Activated CD8-positive, alpha-beta memory T cell treated with anti-CD3 and anti-CD28 coated beads, Interleukin-2, amount 50 U/mL, for 48 hours (primary cell): ENCODE measurements around the gene SPDYE1.

Experiments used
- DNase-seq: peaks from one replicate; pipeline ENCODE4 v3.0.0-alpha.2; 2020

Gene SPDYE1

GRCh38 chr7:44044315-44045225 lies 46.9 kb downstream of the SPDYE1 start, which contains the start of gene DBNL:
Gene DBNL, plus strand, starts transcription at chr7:44044702. Its CDS starts 36 bp downstream, at chr7:44044738.
- DNase-seq, result peak; percentile 96

- no peak for DNase-seq
Measured at GRCh38 chr7:44045226-44046014, 47.7 kb downstream of the SPDYE1 start.

- no peak for DNase-seq
Measured at GRCh38 chr7:44046321-44047061, 48.8 kb downstream of the SPDYE1 start.

- no peak for DNase-seq
Measured at GRCh38 chr7:44048031-44048795, 50.5 kb downstream of the SPDYE1 start.

GRCh38 chr7:44050121-44050914 lies 52.6 kb downstream of the SPDYE1 start:
- DNase-seq, result no peak

GRCh38 chr7:44050915-44051560 lies 53.3 kb downstream of the SPDYE1 start:
- no peak for DNase-seq

GRCh38 chr7:44051611-44052220 lies 54.0 kb downstream of the SPDYE1 start:
- no peak for DNase-seq

- DNase-seq, result peak; percentile 47
Measured at GRCh38 chr7:44052771-44053365, 55.2 kb downstream of the SPDYE1 start.

GRCh38 chr7:44056681-44057080 lies 59.0 kb downstream of the SPDYE1 start:
- DNase-seq, result no peak

- DNase-seq, result no peak
Measured at GRCh38 chr7:44057181-44057848, 59.6 kb downstream of the SPDYE1 start.

GRCh38 chr7:44057849-44058758 lies 60.4 kb downstream of the SPDYE1 start:
- DNase-seq, result no peak

- DNase-seq, result no peak
Measured at GRCh38 chr7:44058759-44059218, 61.1 kb downstream of the SPDYE1 start.

GRCh38 chr7:44059219-44060090 lies 61.8 kb downstream of the SPDYE1 start:
- DNase-seq, result no peak
